Osteoblast (primary cell): Measurements from ENCODE around the gene SS18L1. TPM values are rescaled to one million over a fixed set of nuclear protein-coding genes. Genes with fewer than 3 reads are reported as not detected.

Experiments used
- DNase-seq: peaks from one replicate; pipeline ENCODE4 v3.0.0; 2011; ENCODE audit warnings: low spot score, mixed read lengths; ENCODE audit not compliant: insufficient read length; ENCODE audit errors: missing footprints
- H2AFZ ChIP-seq: 2 replicates; pipeline ENCODE4 v1.6.0; 2011; ENCODE audit warnings: mild to moderate bottlenecking, low read length
- H3K27ac ChIP-seq: 2 replicates; pipeline ENCODE4 v1.5.1; 2011; ENCODE audit warnings: mild to moderate bottlenecking, low read depth, low read length, moderate library complexity
- H3K27me3 ChIP-seq: 2 replicates; pipeline ENCODE4 v1.6.0; 2012; ENCODE audit warnings: mild to moderate bottlenecking, control low read depth, inconsistent platforms, low read length, moderate library complexity; ENCODE audit not compliant: insufficient read depth
- H3K36me3 ChIP-seq: 2 replicates; pipeline ENCODE4 v1.5.1; 2011; ENCODE audit warnings: mild to moderate bottlenecking, low read length, control low read depth, moderate library complexity; ENCODE audit not compliant: insufficient read depth
- H3K4me1 ChIP-seq: 2 replicates; pipeline ENCODE4 v1.5.1; 2011; ENCODE audit warnings: mild to moderate bottlenecking, low read length, control low read depth, moderate library complexity; ENCODE audit not compliant: insufficient read depth
- H3K4me2 ChIP-seq: 2 replicates; pipeline ENCODE4 v1.6.0; 2011; ENCODE audit warnings: mild to moderate bottlenecking, low read length; ENCODE audit not compliant: insufficient read depth
- H3K4me3 ChIP-seq: fragments of 200-600 bp; sonication (generic); 3 replicates; pipeline ENCODE4 v1.5.1; 2012; ENCODE audit warnings: mild to moderate bottlenecking, low read length, inconsistent platforms; ENCODE audit not compliant: insufficient read depth
- H3K79me2 ChIP-seq: 2 replicates; pipeline ENCODE4 v1.6.0; 2012; ENCODE audit warnings: mild to moderate bottlenecking, low read length, control low read depth, inconsistent platforms; ENCODE audit not compliant: insufficient read depth
- H3K9me3 ChIP-seq: 2 replicates; pipeline ENCODE4 v1.5.1; 2011; ENCODE audit warnings: low read depth, low read length, control low read depth
- H4K20me1 ChIP-seq: 2 replicates; pipeline ENCODE4 v1.6.0; 2012; ENCODE audit warnings: mild to moderate bottlenecking, low read length, control low read depth; ENCODE audit not compliant: insufficient read depth
- total RNA-seq: library from RNA; depleted of rRNA; stranded (reverse); fragments of >200 nt; gene quantifications from 2 replicates; pipeline ENCODE4 v1.2.3, GENCODE V29; 2012
- TF ChIP-seq, protein P1 (sequence below): IDR thresholded peaks from 2 replicates; pipeline ENCODE4 v1.5.1; 2011; ENCODE audit warnings: mild to moderate bottlenecking, low read depth, low read length, moderate library complexity; ENCODE audit errors: extremely low read depth

SS18L1 gene
- total RNA-seq, 1 donor: 12.7 TPM

- no peak overlapping the region for H3K4me2 ChIP-seq
These were observed 7.1 kb upstream of the SS18L1 start for GRCh38 chr20:62136283-62137091.

GRCh38 chr20:62137092-62137384 lies 6.5 kb upstream of the SS18L1 start:
- Histone ChIP-seq H3K27ac (no peak overlapping the region), H3K4me1 (peaks cover 27% of the 10 kb centered on the region), H3K9me3 (no peaks in the 10 kb centered on the region), H3K4me2 (no peak overlapping the region), H4K20me1 (peaks cover 74% of the 10 kb centered on the region), H3K79me2 (peaks cover 56% of the 10 kb centered on the region), H3K4me3 (no peak overlapping the region), H2AFZ (no peak overlapping the region), H3K27me3 (no peaks in the 10 kb centered on the region), H3K36me3 (peaks cover 79% of the 10 kb centered on the region)
- TF ChIP-seq, protein P1, sequence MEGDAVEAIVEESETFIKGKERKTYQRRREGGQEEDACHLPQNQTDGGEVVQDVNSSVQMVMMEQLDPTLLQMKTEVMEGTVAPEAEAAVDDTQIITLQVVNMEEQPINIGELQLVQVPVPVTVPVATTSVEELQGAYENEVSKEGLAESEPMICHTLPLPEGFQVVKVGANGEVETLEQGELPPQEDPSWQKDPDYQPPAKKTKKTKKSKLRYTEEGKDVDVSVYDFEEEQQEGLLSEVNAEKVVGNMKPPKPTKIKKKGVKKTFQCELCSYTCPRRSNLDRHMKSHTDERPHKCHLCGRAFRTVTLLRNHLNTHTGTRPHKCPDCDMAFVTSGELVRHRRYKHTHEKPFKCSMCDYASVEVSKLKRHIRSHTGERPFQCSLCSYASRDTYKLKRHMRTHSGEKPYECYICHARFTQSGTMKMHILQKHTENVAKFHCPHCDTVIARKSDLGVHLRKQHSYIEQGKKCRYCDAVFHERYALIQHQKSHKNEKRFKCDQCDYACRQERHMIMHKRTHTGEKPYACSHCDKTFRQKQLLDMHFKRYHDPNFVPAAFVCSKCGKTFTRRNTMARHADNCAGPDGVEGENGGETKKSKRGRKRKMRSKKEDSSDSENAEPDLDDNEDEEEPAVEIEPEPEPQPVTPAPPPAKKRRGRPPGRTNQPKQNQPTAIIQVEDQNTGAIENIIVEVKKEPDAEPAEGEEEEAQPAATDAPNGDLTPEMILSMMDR: no peak
- DNase-seq: no peak

More at GRCh38 chr20:62136283-62137091, 7.1 kb upstream of the SS18L1 start:
- H3K27ac ChIP-seq: no peak overlapping the region
- no peak overlapping the region for H3K4me3 ChIP-seq
- TF ChIP-seq, protein P1: peak; percentile 90
- peaks cover 73% of the 10 kb centered on the region for H4K20me1 ChIP-seq
- H3K9me3 ChIP-seq: no peaks in the 10 kb centered on the region
- no peaks in the 10 kb centered on the region for H3K27me3 ChIP-seq
- H3K36me3 ChIP-seq: peaks cover 84% of the 10 kb centered on the region
- no peak overlapping the region for H2AFZ ChIP-seq
- peaks cover 51% of the 10 kb centered on the region for H3K79me2 ChIP-seq
- DNase-seq: peak; percentile 95
- H3K4me1 ChIP-seq: peaks cover 21% of the 10 kb centered on the region

DNA sequence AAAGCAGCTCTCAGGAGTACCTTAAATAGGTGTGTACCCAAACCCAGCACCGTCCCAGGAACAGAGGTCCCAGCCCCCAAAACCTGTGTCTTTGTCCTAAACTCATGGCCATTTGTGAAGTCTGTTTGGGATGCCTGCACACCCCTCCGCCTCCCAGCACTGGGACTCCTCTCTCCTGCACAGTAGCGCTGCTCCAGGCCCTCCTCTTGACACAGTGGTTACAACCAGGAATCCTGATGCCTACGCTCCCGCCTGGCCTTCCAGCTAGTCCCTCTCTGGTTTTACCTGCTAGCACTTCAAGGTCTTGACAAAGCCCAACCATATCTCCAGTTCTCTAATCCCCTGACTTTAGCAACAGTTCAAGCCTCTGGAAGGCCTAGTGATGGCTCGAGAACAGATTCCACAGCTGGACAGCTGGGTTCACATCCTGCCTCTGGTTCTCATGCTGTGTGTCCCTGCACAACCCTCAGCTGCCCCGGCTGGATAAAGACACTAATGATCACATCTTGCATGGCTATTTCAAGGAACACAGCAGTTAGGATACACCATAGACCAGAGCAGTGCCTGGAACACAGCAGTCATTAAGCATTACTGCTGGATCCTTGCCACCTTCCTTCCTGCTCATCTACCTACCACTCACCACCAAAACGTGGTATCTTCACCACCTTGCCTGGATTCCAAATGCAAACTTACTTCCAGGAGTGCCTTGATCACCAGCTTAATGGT lies 5.9 kb upstream of the SS18L1 start:
- no peak overlapping the region for H3K4me2 ChIP-seq
- no peak overlapping the region for H2AFZ ChIP-seq
- H4K20me1 ChIP-seq: peaks cover 74% of the 10 kb centered on the region
- no peaks in the 10 kb centered on the region for H3K27me3 ChIP-seq
- TF ChIP-seq, protein P1: no peak
- peaks cover 62% of the 10 kb centered on the region for H3K79me2 ChIP-seq
- peaks cover 28% of the 10 kb centered on the region for H3K4me1 ChIP-seq
- no peaks in the 10 kb centered on the region for H3K9me3 ChIP-seq
- DNase-seq: no peak
- H3K27ac ChIP-seq: no peak overlapping the region
- H3K36me3 ChIP-seq: peaks cover 73% of the 10 kb centered on the region
- H3K4me3 ChIP-seq: no peak overlapping the region

DNA sequence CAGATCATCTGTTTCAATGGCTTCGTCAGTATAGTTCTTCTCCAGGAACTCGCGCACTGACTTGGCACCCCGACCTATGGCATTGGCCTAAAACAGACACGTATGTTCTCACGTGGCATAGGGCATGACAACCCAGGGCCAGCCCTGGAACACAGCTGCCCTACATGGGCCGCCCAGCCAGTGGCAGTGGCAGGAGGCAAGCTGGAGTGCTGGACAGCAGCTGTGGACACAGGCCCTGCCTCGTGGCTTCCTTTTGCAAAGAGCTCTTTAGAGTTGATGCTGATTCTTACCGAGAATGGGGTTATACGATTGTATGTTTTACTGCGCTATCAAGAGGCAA lies 5.4 kb upstream of the SS18L1 start:
- H4K20me1 ChIP-seq: peaks cover 69% of the 10 kb centered on the region
- H3K4me1 ChIP-seq: peaks cover 26% of the 10 kb centered on the region
- H3K4me2 ChIP-seq: no peak overlapping the region
- H3K27ac ChIP-seq: no peak overlapping the region
- TF ChIP-seq, protein P1: no peak
- no peak overlapping the region for H3K4me3 ChIP-seq
- no peaks in the 10 kb centered on the region for H3K27me3 ChIP-seq
- H3K36me3 ChIP-seq: peaks cover 71% of the 10 kb centered on the region
- no peak for DNase-seq
- H3K9me3 ChIP-seq: no peaks in the 10 kb centered on the region
- peaks cover 67% of the 10 kb centered on the region for H3K79me2 ChIP-seq
- H2AFZ ChIP-seq: no peak overlapping the region
